Gastroesophageal sphincter (tissue), 4 donors: ENCODE data around the gene RNU2-63P. TPM values are rescaled to one million over a fixed set of nuclear protein-coding genes. Genes with fewer than 3 reads are reported as not detected.
"Not testable (repeated sequence)": the region's sequence is repeated elsewhere in the genome, so short reads cannot be mapped to it uniquely, and the experiment has no call there.

Experiments used
- ATAC-seq: fragments of 150-250 bp; one replicate; pipeline ENCODE4 v1.9.1; 2016; ENCODE audit warnings: mild to moderate bottlenecking, moderate library complexity
- H3K27ac ChIP-seq, 4 donors: fragments of 200-600 bp; sonication (generic) in 3 of 4; 1 replicate in 3 of 4; 2 replicates in 1 of 4; pipeline ENCODE4 v1.5.1; 2016 to 2019
- H3K27me3 ChIP-seq: fragments of 200-600 bp; sonication (generic); one replicate; pipeline ENCODE4 v1.5.1; 2019
- H3K36me3 ChIP-seq, 2 donors: fragments of 200-600 bp; sonication (generic); one replicate each; pipeline ENCODE4 v1.5.1; 2019; ENCODE audit warnings: control low read depth in 1 of 2
- H3K4me1 ChIP-seq, 3 donors: fragments of 200-600 bp; sonication (generic); 1 replicate in 2 of 3; 2 replicates in 1 of 3; pipeline ENCODE4 v1.5.1; 2016 to 2019; ENCODE audit warnings: control low read depth in 2 of 3
- H3K4me3 ChIP-seq, 2 donors: fragments of 200-600 bp; sonication (generic); one replicate each; pipeline ENCODE4 v1.5.1; 2019; ENCODE audit warnings: mild to moderate bottlenecking in 1 of 2, moderate library complexity in 1 of 2
- H3K9me3 ChIP-seq, 3 donors: fragments of 200-600 bp; sonication (generic); one replicate each; pipeline ENCODE4 v1.5.1; 2017 to 2019; ENCODE audit warnings: control low read depth in 2 of 3
- EP300 ChIP-seq: sonication (generic); formaldehyde crosslinking; IDR thresholded peaks from one replicate; pipeline ENCODE4 v1.6.1; 2017; ENCODE audit warnings: antibody characterized with exemption, mild to moderate bottlenecking
- POLR2A ChIP-seq, 2 donors: fragments of 450-650 bp; IDR thresholded peaks; one replicate each; pipeline ENCODE4 v1.6.1; 2017; ENCODE audit warnings: antibody characterized with exemption in 2 of 2, mild to moderate bottlenecking in 2 of 2, moderate library complexity in 1 of 2
- POLR2AphosphoS5 ChIP-seq: sonication (generic); formaldehyde crosslinking; IDR thresholded peaks from one replicate; pipeline ENCODE4 v1.6.1; 2017; ENCODE audit warnings: antibody characterized with exemption
- WGBS, 2 donors: methylation state at CpG; one replicate each; pipeline ENCODE4 v1.1.5; 2018; ENCODE audit warnings: low coverage in 1 of 2; 5-methylcytosine and 5-hydroxymethylcytosine counted together
- total RNA-seq, 4 donors: library from RNA; depleted of rRNA; stranded (reverse); fragments of >200 nt; gene quantifications; one replicate each; pipeline ENCODE4 v1.1.0, GENCODE V29; 2016
- TF ChIP-seq, protein P1 (sequence below), 4 experiments: fragments of 200-600 bp in 2 of 4; fragments of 450-650 bp in 2 of 4; sonication (generic) in 1 of 4; IDR thresholded peaks; one replicate each; pipeline ENCODE4 v1.5.1; 2017 to 2019; ENCODE audit warnings: antibody characterized with exemption in 4 of 4, mild to moderate bottlenecking in 2 of 4, moderate library complexity in 2 of 4

Gene RNU2-63P
- total RNA-seq, 4 donors from 2014 or later = not detected

DNA sequence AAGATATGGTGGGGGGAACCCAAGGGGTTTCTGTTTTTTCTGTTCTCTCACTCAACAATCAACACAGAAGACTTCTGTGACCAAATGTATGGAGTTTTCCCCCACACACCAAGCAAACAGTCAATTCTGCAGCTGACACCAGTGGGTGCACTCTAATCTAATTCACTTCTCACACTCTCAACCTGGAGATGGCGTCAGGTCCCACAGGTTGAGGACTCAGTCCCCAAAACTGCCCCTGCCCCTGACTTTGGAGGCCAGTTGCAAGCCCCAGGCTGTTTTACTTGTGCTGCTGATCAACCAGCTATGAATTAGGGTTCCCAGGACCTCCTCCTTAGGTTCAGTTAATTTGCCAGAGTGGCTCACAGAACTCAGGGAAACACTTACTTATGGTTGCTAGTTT, 6.2 kb downstream of the RNU2-63P start:
- 71 to 100% methylated on average over 1 of the region's 1 CpG for WGBS, 2 donors
- no peaks in the 10 kb centered on the region for H3K9me3 ChIP-seq
- H3K4me3 ChIP-seq = no peak overlapping the region
- H3K27ac ChIP-seq = no peak overlapping the region
- no peaks in the 10 kb centered on the region for H3K4me1 ChIP-seq
- TF ChIP-seq, protein P1, sequence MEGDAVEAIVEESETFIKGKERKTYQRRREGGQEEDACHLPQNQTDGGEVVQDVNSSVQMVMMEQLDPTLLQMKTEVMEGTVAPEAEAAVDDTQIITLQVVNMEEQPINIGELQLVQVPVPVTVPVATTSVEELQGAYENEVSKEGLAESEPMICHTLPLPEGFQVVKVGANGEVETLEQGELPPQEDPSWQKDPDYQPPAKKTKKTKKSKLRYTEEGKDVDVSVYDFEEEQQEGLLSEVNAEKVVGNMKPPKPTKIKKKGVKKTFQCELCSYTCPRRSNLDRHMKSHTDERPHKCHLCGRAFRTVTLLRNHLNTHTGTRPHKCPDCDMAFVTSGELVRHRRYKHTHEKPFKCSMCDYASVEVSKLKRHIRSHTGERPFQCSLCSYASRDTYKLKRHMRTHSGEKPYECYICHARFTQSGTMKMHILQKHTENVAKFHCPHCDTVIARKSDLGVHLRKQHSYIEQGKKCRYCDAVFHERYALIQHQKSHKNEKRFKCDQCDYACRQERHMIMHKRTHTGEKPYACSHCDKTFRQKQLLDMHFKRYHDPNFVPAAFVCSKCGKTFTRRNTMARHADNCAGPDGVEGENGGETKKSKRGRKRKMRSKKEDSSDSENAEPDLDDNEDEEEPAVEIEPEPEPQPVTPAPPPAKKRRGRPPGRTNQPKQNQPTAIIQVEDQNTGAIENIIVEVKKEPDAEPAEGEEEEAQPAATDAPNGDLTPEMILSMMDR (IDR thresholded peaks at IDR 0.05) = no peak
- H3K36me3 ChIP-seq = no peaks in the 10 kb centered on the region
- H3K27me3 ChIP-seq = no peaks in the 10 kb centered on the region
- ATAC-seq = no peak

DNA sequence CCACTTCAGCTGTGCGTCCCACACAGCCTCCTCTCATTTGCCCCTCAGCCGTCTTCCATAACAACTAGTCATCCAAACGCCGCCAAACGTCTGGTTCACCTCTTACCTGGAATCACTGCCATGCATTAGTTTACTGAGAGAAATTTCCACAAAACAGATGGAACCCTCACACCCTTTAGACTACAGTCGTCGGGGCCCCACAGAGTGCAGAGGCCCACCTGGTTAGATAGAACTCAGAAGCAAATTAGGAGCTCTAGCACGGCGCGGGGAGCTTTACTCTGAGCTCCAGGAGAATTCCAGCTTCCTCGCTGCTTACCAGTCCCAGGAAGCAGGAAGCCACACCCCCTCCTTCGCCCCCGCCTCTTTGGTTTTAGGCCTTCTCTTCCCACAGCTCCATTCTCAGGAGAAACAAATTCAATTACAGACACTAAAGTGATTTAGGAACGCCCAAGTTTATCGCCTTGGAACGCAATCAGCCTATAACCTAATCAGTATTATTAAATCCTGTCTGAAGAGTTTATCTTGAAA, 9.4 kb downstream of the RNU2-63P start:
- peaks cover 0 to 1% (median 0%) of the 10 kb centered on the region in 3 donors for H3K4me1 ChIP-seq
- H3K4me3 ChIP-seq = no peak overlapping the region
- no peaks in the 10 kb centered on the region for H3K36me3 ChIP-seq
- H3K9me3 ChIP-seq = no peaks in the 10 kb centered on the region
- H3K27ac ChIP-seq = no peak overlapping the region
- WGBS, 2 donors = 88 to 95% methylated on average over 4 to 16 of the region's 16 CpGs
- ATAC-seq = no peak
- TF ChIP-seq POLR2A (IDR thresholded peaks at IDR 0.05) (no peak), EP300 (no peak), POLR2AphosphoS5 (no peak)
- TF ChIP-seq, protein P1 (IDR thresholded peaks at IDR 0.05) = no peak
- peaks cover 9% of the 10 kb centered on the region for H3K27me3 ChIP-seq

DNA sequence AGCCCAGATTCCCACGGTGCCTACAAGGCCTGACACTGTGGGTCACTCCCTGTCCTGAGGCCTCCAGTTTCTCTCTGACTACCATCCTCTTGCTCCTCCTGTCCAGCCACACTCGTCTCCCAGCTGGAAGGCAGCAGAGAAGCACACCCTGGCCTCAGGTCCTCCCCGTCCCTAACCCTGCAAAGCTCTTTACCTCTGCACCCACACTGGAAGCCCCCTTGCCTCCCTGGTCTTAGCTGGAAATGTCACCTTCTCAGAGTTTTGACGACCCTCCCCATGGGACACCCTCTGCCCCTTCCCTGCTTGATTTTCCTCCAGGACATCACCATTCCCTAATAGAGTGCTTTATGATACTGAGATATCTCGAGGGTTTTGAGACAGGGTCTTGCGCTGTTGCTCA, 10.6 kb downstream of the RNU2-63P start:
- H3K36me3 ChIP-seq = no peaks in the 10 kb centered on the region
- no peak for ATAC-seq
- H3K27ac ChIP-seq = no peak overlapping the region
- WGBS, 2 donors = 88% methylated on average over 4 to 6 of the region's 6 CpGs
- peaks cover 0 to 5% (median 0%) of the 10 kb centered on the region in 3 donors for H3K4me1 ChIP-seq
- H3K9me3 ChIP-seq = no peaks in the 10 kb centered on the region
- peaks cover 9% of the 10 kb centered on the region for H3K27me3 ChIP-seq
- no peak overlapping the region for H3K4me3 ChIP-seq
- TF ChIP-seq, protein P1 (IDR thresholded peaks at IDR 0.05) = no peak
- TF ChIP-seq POLR2AphosphoS5 (no peak), POLR2A (IDR thresholded peaks at IDR 0.05) (no peak)

DNA sequence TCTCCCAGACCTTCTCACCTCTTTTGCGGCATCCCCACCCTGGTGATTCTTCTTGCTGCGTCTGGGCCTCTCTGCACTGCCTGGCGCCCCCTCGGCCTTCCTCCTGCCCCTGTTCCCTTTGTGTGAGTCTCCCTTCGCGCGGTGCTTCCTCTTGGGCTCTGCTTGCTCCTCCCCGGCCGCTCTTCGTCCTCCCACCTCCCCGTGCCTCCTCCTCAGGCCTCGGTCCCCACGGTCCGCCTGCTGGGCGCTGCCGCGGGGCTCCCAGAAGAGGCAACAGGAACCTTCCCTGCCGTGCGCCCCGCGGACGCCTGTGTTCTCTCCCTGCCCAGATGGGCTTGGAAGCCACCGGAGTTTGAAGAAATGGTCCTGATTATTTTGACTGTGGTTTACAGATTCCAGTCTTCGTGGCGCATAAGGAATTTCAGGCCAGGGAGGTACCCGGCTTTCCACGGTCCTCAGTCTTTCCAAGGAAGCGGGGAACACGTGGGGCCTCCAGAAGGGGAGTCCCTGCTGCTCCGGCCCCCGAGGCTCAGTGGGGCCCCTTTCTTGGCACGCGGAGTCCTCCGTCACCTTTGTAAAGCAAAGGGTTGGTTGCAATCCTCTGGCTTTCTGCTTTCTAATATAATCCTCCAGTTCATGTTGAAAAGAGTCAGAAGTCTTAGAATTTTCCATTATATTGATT, 13.1 kb downstream of the RNU2-63P start:
- TF ChIP-seq POLR2AphosphoS5 (no peak), POLR2A (IDR thresholded peaks at IDR 0.05) (no peak), EP300 (no peak)
- TF ChIP-seq, protein P1 (IDR thresholded peaks at IDR 0.05) = no peak
- Histone ChIP-seq H3K9me3 (no peaks in the 10 kb centered on the region), H3K27me3 (peaks cover 9% of the 10 kb centered on the region), H3K36me3 (no peaks in the 10 kb centered on the region), H3K4me3 (no peak overlapping the region), H3K4me1 (peaks cover 0 to 5% (median 0%) of the 10 kb centered on the region in 3 donors), H3K27ac (no peak overlapping the region)
- no peak for ATAC-seq
- 51 to 71% methylated on average over 4 to 20 of the region's 34 CpGs for WGBS, 2 donors

DNA sequence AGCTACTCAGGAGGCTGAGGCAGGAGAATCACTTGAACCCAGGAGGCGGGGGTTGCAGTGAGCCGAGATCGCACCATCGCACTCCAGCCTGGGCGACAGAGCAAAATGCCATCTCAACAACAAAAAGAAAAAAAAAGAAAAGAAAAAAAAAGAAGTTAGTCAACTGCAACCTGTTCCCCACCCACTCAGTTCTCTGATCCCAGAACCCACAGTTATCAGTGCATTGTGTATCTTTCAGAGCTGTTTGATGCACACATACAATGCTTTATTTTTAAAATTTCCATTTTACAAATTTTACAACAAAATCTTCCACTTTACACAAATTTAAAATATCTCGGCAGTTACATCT, 14.0 kb downstream of the RNU2-63P start:
- no peak overlapping the region for H3K27ac ChIP-seq
- 93 to 98% methylated on average over 5 to 6 of the region's 6 CpGs for WGBS, 2 donors
- no peaks in the 10 kb centered on the region for H3K9me3 ChIP-seq
- peaks cover 0 to 5% (median 0%) of the 10 kb centered on the region in 3 donors for H3K4me1 ChIP-seq
- no peak for ATAC-seq
- H3K27me3 ChIP-seq = peaks cover 9% of the 10 kb centered on the region
- no peaks in the 10 kb centered on the region for H3K36me3 ChIP-seq
- no peak for TF ChIP-seq EP300
- TF ChIP-seq, protein P1 (IDR thresholded peaks at IDR 0.05) = no peak
- TF ChIP-seq POLR2AphosphoS5 = no peak
- no peak for TF ChIP-seq POLR2A (IDR thresholded peaks at IDR 0.05)
- no peak overlapping the region for H3K4me3 ChIP-seq

DNA sequence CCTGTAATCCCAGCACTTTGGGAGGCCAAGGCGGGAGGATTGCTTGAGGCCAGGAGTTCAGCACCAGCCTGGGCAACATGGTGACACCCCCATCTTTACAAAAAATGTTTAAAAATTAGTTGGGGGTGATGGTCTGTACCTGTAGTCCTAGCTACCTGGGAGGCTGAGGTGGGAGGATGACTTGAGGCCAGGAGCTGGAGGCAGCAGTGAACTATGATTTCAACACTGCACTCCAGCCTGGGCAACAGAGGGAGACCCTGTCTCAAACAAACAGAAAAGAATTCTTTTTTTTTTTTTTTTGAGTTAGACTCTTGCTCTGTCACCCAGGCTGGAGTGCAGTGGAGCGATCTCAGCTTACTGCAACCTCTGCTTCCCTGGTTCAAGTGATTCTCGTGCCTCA, 15.9 kb downstream of the RNU2-63P start:
- 50 to 100% methylated on average over 1 to 2 of the region's 3 CpGs for WGBS, 2 donors

More for the DNA sequence above, 15.9 kb downstream of the RNU2-63P start:
- not testable (repeated sequence) for H3K27me3 ChIP-seq, ATAC-seq, H3K27ac ChIP-seq, H3K4me3 ChIP-seq, H3K36me3 ChIP-seq, H3K9me3 ChIP-seq, H3K4me1 ChIP-seq
